Measurements from ENCODE around the gene ZIC2. TPM values are rescaled to one million over a fixed set of nuclear protein-coding genes. Genes with fewer than 3 reads are reported as not detected.

The ZIC2 gene
- total RNA-seq, 1 experiment from 2014 or later, result 13.6 TPM

GRCh38 chr13:99953138-99953755, 28.3 kb upstream of the ZIC2 start:
- H3K27me3 ChIP-seq (ENCODE audit: insufficient read depth, low read depth), result peaks cover 4% of the 10 kb centered on the region; the same call in 1 of the 2 replicates
- no peak for TF ChIP-seq EZH2 (IDR thresholded peaks at IDR 0.05; ENCODE audit: low read depth)
- no peak for TF ChIP-seq CTCF (conservative IDR thresholded peaks at IDR 0.05)
- H3K36me3 ChIP-seq (ENCODE audit: low read depth), result no peaks in the 10 kb centered on the region
- no peak overlapping the region for H3K27ac ChIP-seq
- H3F3A ChIP-seq (ENCODE audit: insufficient read depth, low read depth), result no peaks in the 10 kb centered on the region
- intact Hi-C loops (cut with micrococcal nuclease; ENCODE audit: unreplicated experiment), result no loop called here
- CTCF ChIA-PET, result no interaction called here
- no peaks in the 10 kb centered on the region for H3K9me2 ChIP-seq (ENCODE audit: insufficient read depth)
- POLR2A ChIA-PET (ENCODE audit: unreplicated experiment), result no interaction called here
- H2AFZ ChIP-seq, result no peak overlapping the region
- H3K9me3 ChIP-seq (ENCODE audit: insufficient read depth, low read depth), result no peaks in the 10 kb centered on the region; the same call in 1 of the 2 replicates
- no peak overlapping the region for H3K4me3 ChIP-seq
- no TSS peak for BruUV-seq (replicated peaks)
- no peak overlapping the region for H3K4me2 ChIP-seq
- H3K79me2 ChIP-seq (ENCODE audit: low read depth), result no peaks in the 10 kb centered on the region
- H3K4me1 ChIP-seq (replicated peaks; ENCODE audit: insufficient read depth), result no peaks in the 10 kb centered on the region
- H4K20me1 ChIP-seq (ENCODE audit: insufficient read depth), result no peaks in the 10 kb centered on the region
- DNase-seq, result no peak

GRCh38 chr13:99955107-99955746, 26.4 kb upstream of the ZIC2 start:
- intact Hi-C loops (cut with micrococcal nuclease; ENCODE audit: unreplicated experiment), result no loop called here
- no peaks in the 10 kb centered on the region for H3K79me2 ChIP-seq (ENCODE audit: low read depth)
- no TSS peak for BruUV-seq (replicated peaks)
- H3K27me3 ChIP-seq (ENCODE audit: insufficient read depth, low read depth), result peaks cover 13% of the 10 kb centered on the region; the same call in 1 of the 2 replicates
- H3K4me1 ChIP-seq (replicated peaks; ENCODE audit: insufficient read depth), result no peaks in the 10 kb centered on the region
- no peak for DNase-seq
- POLR2A ChIA-PET (ENCODE audit: unreplicated experiment), result no interaction called here
- H3K36me3 ChIP-seq (ENCODE audit: low read depth), result no peaks in the 10 kb centered on the region
- H3K4me2 ChIP-seq, result no peak overlapping the region
- CTCF ChIA-PET, result no interaction called here
- H4K20me1 ChIP-seq (ENCODE audit: insufficient read depth), result no peaks in the 10 kb centered on the region
- no peak overlapping the region for H3K4me3 ChIP-seq
- H2AFZ ChIP-seq, result no peak overlapping the region
- no peaks in the 10 kb centered on the region; the same call in 1 of the 2 replicates for H3K9me3 ChIP-seq (ENCODE audit: insufficient read depth, low read depth)
- no peaks in the 10 kb centered on the region for H3K9me2 ChIP-seq (ENCODE audit: insufficient read depth)
- H3F3A ChIP-seq (ENCODE audit: insufficient read depth, low read depth), result no peaks in the 10 kb centered on the region
- TF ChIP-seq CTCF (conservative IDR thresholded peaks at IDR 0.05), result no peak
- TF ChIP-seq EZH2 (IDR thresholded peaks at IDR 0.05; ENCODE audit: low read depth), result no peak
- no peak overlapping the region for H3K27ac ChIP-seq

- Histone ChIP-seq H3K4me3 (no peak overlapping the region), H3K27me3 (ENCODE audit: insufficient read depth, low read depth) (peaks cover 13% of the 10 kb centered on the region; the same call in 1 of the 2 replicates), H3F3A (ENCODE audit: insufficient read depth, low read depth) (no peaks in the 10 kb centered on the region), H3K79me2 (ENCODE audit: low read depth) (no peaks in the 10 kb centered on the region), H3K9me2 (ENCODE audit: insufficient read depth) (no peaks in the 10 kb centered on the region), H2AFZ (no peak overlapping the region), H3K4me2 (no peak overlapping the region), H3K9me3 (ENCODE audit: insufficient read depth, low read depth) (no peaks in the 10 kb centered on the region; the same call in 1 of the 2 replicates), H3K4me1 (replicated peaks; ENCODE audit: insufficient read depth) (no peaks in the 10 kb centered on the region), H3K36me3 (ENCODE audit: low read depth) (no peaks in the 10 kb centered on the region), H4K20me1 (ENCODE audit: insufficient read depth) (no peaks in the 10 kb centered on the region), H3K27ac (no peak overlapping the region)
- DNase-seq, result no peak
- no peak for TF ChIP-seq CTCF (conservative IDR thresholded peaks at IDR 0.05)
- TF ChIP-seq EZH2 (IDR thresholded peaks at IDR 0.05; ENCODE audit: low read depth), result no peak
- no TSS peak for BruUV-seq (replicated peaks)
- POLR2A ChIA-PET (ENCODE audit: unreplicated experiment), result no interaction called here
- CTCF ChIA-PET, result no interaction called here
- intact Hi-C loops (cut with micrococcal nuclease; ENCODE audit: unreplicated experiment), result no loop called here
These were observed 25.7 kb upstream of the ZIC2 start for GRCh38 chr13:99955747-99956472.

All from PC-9 (cell line).